Natural killer cell treated with Interleukin-12 subunit alpha and Interleukin-12 subunit beta and Interleukin-15 and Interleukin-18, amount 100 ng/mL, for 72 hours (primary cell): ENCODE data around the gene NECAP2. TPM values are rescaled to one million over a fixed set of nuclear protein-coding genes. Genes with fewer than 3 reads are reported as not detected.

Experiments
- ATAC-seq, 2 donors: fragments of 150-1000 bp; cut with Tn5 transposase in 1 of 2; sonication (Bioruptor Pico), chemical (Tn5 transposase) in 1 of 2; 2 replicates each; pipeline ENCODE4 v1.10.0; 2021
- DNase-seq: peaks from one replicate; pipeline ENCODE4 v3.0.0; 2022; ENCODE audit warnings: low spot score
- H3K27ac Mint-ChIP-seq, 2 donors: 1 replicate in 1 of 2; 2 replicates in 1 of 2; pipeline ENCODE4 v1.8.0; 2022; ENCODE audit warnings: mixed read lengths in 2 of 2, mild to moderate bottlenecking in 1 of 2, moderate library complexity in 1 of 2
- H3K27me3 Mint-ChIP-seq, 2 donors: 1 replicate in 1 of 2; 2 replicates in 1 of 2; pipeline ENCODE4 v1.8.0; 2022; ENCODE audit warnings: mixed read lengths in 2 of 2
- H3K36me3 Mint-ChIP-seq: one replicate; pipeline ENCODE4 v1.8.0; 2022; ENCODE audit warnings: mixed read lengths
- H3K4me1 Mint-ChIP-seq, 2 donors: 1 replicate in 1 of 2; 2 replicates in 1 of 2; pipeline ENCODE4 v1.8.0; 2022; ENCODE audit warnings: low read depth in 2 of 2, mixed read lengths in 2 of 2, mild to moderate bottlenecking in 1 of 2
- H3K4me3 Mint-ChIP-seq: one replicate; pipeline ENCODE4 v1.8.0; 2022; ENCODE audit warnings: mixed read lengths
- H3K9me3 Mint-ChIP-seq: 2 replicates; pipeline ENCODE4 v1.8.0; 2022; ENCODE audit warnings: mixed read lengths
- total RNA-seq, 2 donors: library from RNA; stranded (reverse); gene quantifications; one replicate each; pipeline ENCODE4 v1.2.3, GENCODE V29; 2022

The NECAP2 gene
- total RNA-seq, 2 donors from 2014 or later = 72.0 to 95.4 TPM

- Mint-ChIP-seq H3K27me3 (no peaks in the 10 kb centered on the region), H3K4me3 (no peak overlapping the region), H3K36me3 (no peaks in the 10 kb centered on the region), H3K9me3 (no peaks in the 10 kb centered on the region), H3K27ac (no peak overlapping the region), H3K4me1 (peaks cover 0 to 11% of the 10 kb centered on the region in 2 donors)
- no peak for ATAC-seq
- DNase-seq = no peak
These were observed 29.7 kb upstream of the NECAP2 start for GRCh38 chr1:16410803-16411202.

- no peaks in the 10 kb centered on the region for H3K27me3 Mint-ChIP-seq
- H3K27ac Mint-ChIP-seq = no peak overlapping the region
- no peaks in the 10 kb centered on the region for H3K9me3 Mint-ChIP-seq
These were observed 27.3 kb upstream of the NECAP2 start for GRCh38 chr1:16413191-16413590.

GRCh38 chr1:16418823-16419425 lies 21.6 kb upstream of the NECAP2 start:
- no peaks in the 10 kb centered on the region for H3K36me3 Mint-ChIP-seq
- ATAC-seq (no peak), DNase-seq (no peak)
- peaks cover 27 to 28% of the 10 kb centered on the region in 2 donors for H3K4me1 Mint-ChIP-seq
- H3K4me3 Mint-ChIP-seq = peak overlapping the region; percentile 45
- peak overlapping the region; percentile 0 to 66 for H3K27ac Mint-ChIP-seq
- no peaks in the 10 kb centered on the region for H3K9me3 Mint-ChIP-seq
- no peaks in the 10 kb centered on the region for H3K27me3 Mint-ChIP-seq

More at GRCh38 chr1:16413191-16413590, 27.3 kb upstream of the NECAP2 start:
- ATAC-seq = no peak
- no peak overlapping the region for H3K4me3 Mint-ChIP-seq
- DNase-seq = no peak
- peaks cover 0 to 4% of the 10 kb centered on the region in 2 donors for H3K4me1 Mint-ChIP-seq
- no peaks in the 10 kb centered on the region for H3K36me3 Mint-ChIP-seq

GRCh38 chr1:16420424-16421118 lies 20.0 kb upstream of the NECAP2 start:
- H3K4me3 Mint-ChIP-seq = peak overlapping the region; percentile 85
- H3K4me1 Mint-ChIP-seq = peaks cover 27 to 28% of the 10 kb centered on the region in 2 donors
- no peaks in the 10 kb centered on the region for H3K9me3 Mint-ChIP-seq

GRCh38 chr1:16421201-16421600 lies 19.3 kb upstream of the NECAP2 start:
- Mint-ChIP-seq H3K36me3 (no peaks in the 10 kb centered on the region), H3K27ac (peak overlapping the region; percentile 0 to 66), H3K9me3 (no peaks in the 10 kb centered on the region), H3K27me3 (no peaks in the 10 kb centered on the region), H3K4me3 (peak overlapping the region; percentile 85), H3K4me1 (peaks cover 27 to 28% of the 10 kb centered on the region in 2 donors)
- DNase-seq = no peak
- peak; percentile 11 to 25 for ATAC-seq

More at GRCh38 chr1:16420424-16421118, 20.0 kb upstream of the NECAP2 start:
- ATAC-seq = peak; percentile 96
- Mint-ChIP-seq H3K27me3 (no peaks in the 10 kb centered on the region), H3K27ac (peak overlapping the region; percentile 0 to 66), H3K36me3 (no peaks in the 10 kb centered on the region)
- peak; percentile 84 for DNase-seq

GRCh38 chr1:16422041-16422440 lies 18.5 kb upstream of the NECAP2 start:
- no peak overlapping the region for H3K4me3 Mint-ChIP-seq
- ATAC-seq = no peak

GRCh38 chr1:16425125-16426025 lies 15.1 kb upstream of the NECAP2 start:
- H3K36me3 Mint-ChIP-seq = no peaks in the 10 kb centered on the region
- H3K4me3 Mint-ChIP-seq = no peak overlapping the region
- H3K27me3 Mint-ChIP-seq = no peaks in the 10 kb centered on the region
- no peak for ATAC-seq
- no peaks in the 10 kb centered on the region for H3K9me3 Mint-ChIP-seq
- no peak for DNase-seq
- H3K27ac Mint-ChIP-seq = no peak overlapping the region
- peaks cover 9 to 13% of the 10 kb centered on the region in 2 donors for H3K4me1 Mint-ChIP-seq

More at GRCh38 chr1:16422041-16422440, 18.5 kb upstream of the NECAP2 start:
- peaks cover 27 to 28% of the 10 kb centered on the region in 2 donors for H3K4me1 Mint-ChIP-seq
- no peak overlapping the region for H3K27ac Mint-ChIP-seq
- DNase-seq = no peak
- no peaks in the 10 kb centered on the region for H3K27me3 Mint-ChIP-seq
- H3K9me3 Mint-ChIP-seq = no peaks in the 10 kb centered on the region
- H3K36me3 Mint-ChIP-seq = no peaks in the 10 kb centered on the region

GRCh38 chr1:16430606-16431005 lies 9.9 kb upstream of the NECAP2 start:
- no peak for ATAC-seq
- no peak overlapping the region for H3K27ac Mint-ChIP-seq
- no peaks in the 10 kb centered on the region for H3K9me3 Mint-ChIP-seq
- no peaks in the 10 kb centered on the region for H3K36me3 Mint-ChIP-seq
- peaks cover 0 to 7% of the 10 kb centered on the region in 2 donors for H3K27me3 Mint-ChIP-seq
- no peak overlapping the region for H3K4me3 Mint-ChIP-seq
- no peak for DNase-seq
- no peaks in the 10 kb centered on the region for H3K4me1 Mint-ChIP-seq

- Mint-ChIP-seq H3K4me3 (no peak overlapping the region), H3K27ac (no peak overlapping the region), H3K36me3 (no peaks in the 10 kb centered on the region), H3K9me3 (no peaks in the 10 kb centered on the region), H3K4me1 (no peaks in the 10 kb centered on the region), H3K27me3 (peaks cover 0 to 7% of the 10 kb centered on the region in 2 donors)
- DNase-seq (no peak), ATAC-seq (no peak)
These were observed 7.5 kb upstream of the NECAP2 start for GRCh38 chr1:16433030-16433429.

GRCh38 chr1:16434007-16434406 lies 6.5 kb upstream of the NECAP2 start:
- ATAC-seq = no peak
- Mint-ChIP-seq H3K4me1 (peaks cover 0 to 3% of the 10 kb centered on the region in 2 donors), H3K9me3 (no peaks in the 10 kb centered on the region), H3K27me3 (peaks cover 0 to 7% of the 10 kb centered on the region in 2 donors), H3K27ac (no peak overlapping the region), H3K36me3 (no peaks in the 10 kb centered on the region), H3K4me3 (no peak overlapping the region)
- DNase-seq = no peak

GRCh38 chr1:16434501-16434900 lies 6.0 kb upstream of the NECAP2 start:
- ATAC-seq (no peak), DNase-seq (no peak)
- Mint-ChIP-seq H3K27me3 (peaks cover 0 to 7% of the 10 kb centered on the region in 2 donors), H3K36me3 (no peaks in the 10 kb centered on the region), H3K4me3 (no peak overlapping the region), H3K27ac (no peak overlapping the region), H3K4me1 (peaks cover 0 to 3% of the 10 kb centered on the region in 2 donors), H3K9me3 (no peaks in the 10 kb centered on the region)

GRCh38 chr1:16436946-16437474 lies 3.5 kb upstream of the NECAP2 start, which contains the start of gene SPATA21:
Gene SPATA21 (minus strand): TSS chr1:16437424. CDS start chr1:16431371, 6,053 bp downstream.
- H3K27ac Mint-ChIP-seq = peak within 1 kb of the TSS in 1 of 2 donors; percentile 45
- H3K4me1 Mint-ChIP-seq = peaks cover 14 to 16% of the 10 kb centered on the region in 2 donors
- ATAC-seq = no peak
- no peak within 1 kb of the TSS for H3K4me3 Mint-ChIP-seq
- peaks cover 0 to 7% of the 10 kb centered on the region in 2 donors for H3K27me3 Mint-ChIP-seq
- H3K9me3 Mint-ChIP-seq = no peaks in the 10 kb centered on the region
- no peak for DNase-seq
- no peaks in the 10 kb centered on the region for H3K36me3 Mint-ChIP-seq

- Mint-ChIP-seq H3K27ac (no peak overlapping the region), H3K9me3 (no peaks in the 10 kb centered on the region), H3K27me3 (peaks cover 0 to 2% of the 10 kb centered on the region in 2 donors), H3K4me3 (peak overlapping the region; percentile 11), H3K36me3 (no peaks in the 10 kb centered on the region), H3K4me1 (peaks cover 20 to 23% of the 10 kb centered on the region in 2 donors)
- no peak for DNase-seq
- no peak for ATAC-seq
These were observed 2.0 kb upstream of the NECAP2 start for GRCh38 chr1:16438516-16438915.
